Hematopoietic multipotent progenitor cell treated with erythropoietin and hydrocortisone succinate and interleukin-3 and kit ligand, for 4 days (in vitro differentiated cells): Measurements from ENCODE around the gene CD164L2.

ENCODE experiments used
- DNase-seq: peaks from one replicate; pipeline ENCODE4 v3.0.0-alpha.2; 2015

Gene CD164L2

GRCh38 chr1:27342778-27343638 is 40.1 kb downstream of the CD164L2 start:
- DNase-seq: peak; percentile 88

GRCh38 chr1:27342391-27342777 is 40.7 kb downstream of the CD164L2 start:
- DNase-seq: peak; percentile 33

- DNase-seq: peak; percentile 90
Observed at GRCh38 chr1:27341525-27342252, 41.4 kb downstream of the CD164L2 start, which contains the start of gene SYTL1. SYTL1 (plus strand) TSS chr1:27342022; CDS start chr1:27345335, 3,313 bp downstream.

GRCh38 chr1:27339213-27339612 is 43.9 kb downstream of the CD164L2 start:
- no peak for DNase-seq

GRCh38 chr1:27338751-27339150 is 44.4 kb downstream of the CD164L2 start:
- DNase-seq: no peak

- no peak for DNase-seq
Observed at GRCh38 chr1:27336756-27337155, 46.4 kb downstream of the CD164L2 start.

- DNase-seq: no peak
Observed at GRCh38 chr1:27335506-27336422, 47.4 kb downstream of the CD164L2 start.

- DNase-seq: no peak
Observed at GRCh38 chr1:27333717-27334279, 49.3 kb downstream of the CD164L2 start.

- DNase-seq: peak; percentile 74
Observed at GRCh38 chr1:27332536-27333281, 50.4 kb downstream of the CD164L2 start.

- no peak for DNase-seq
Observed at GRCh38 chr1:27331922-27332321, 51.2 kb downstream of the CD164L2 start.

GRCh38 chr1:27331426-27331825 is 51.7 kb downstream of the CD164L2 start:
- no peak for DNase-seq

- no peak for DNase-seq
Observed at GRCh38 chr1:27330786-27331185, 52.3 kb downstream of the CD164L2 start.
